NCI-H69 (cell line): ENCODE results near the gene RNASE12.
"Not testable (repeated sequence)": the region's sequence is repeated elsewhere in the genome, so short reads cannot be mapped to it uniquely, and the experiment has no call there.

Experiments
- DNase-seq: peaks from one replicate; lab custom pipeline; 2025; lab: John Stamatoyannopoulos, UW

RNASE12 gene

DNA sequence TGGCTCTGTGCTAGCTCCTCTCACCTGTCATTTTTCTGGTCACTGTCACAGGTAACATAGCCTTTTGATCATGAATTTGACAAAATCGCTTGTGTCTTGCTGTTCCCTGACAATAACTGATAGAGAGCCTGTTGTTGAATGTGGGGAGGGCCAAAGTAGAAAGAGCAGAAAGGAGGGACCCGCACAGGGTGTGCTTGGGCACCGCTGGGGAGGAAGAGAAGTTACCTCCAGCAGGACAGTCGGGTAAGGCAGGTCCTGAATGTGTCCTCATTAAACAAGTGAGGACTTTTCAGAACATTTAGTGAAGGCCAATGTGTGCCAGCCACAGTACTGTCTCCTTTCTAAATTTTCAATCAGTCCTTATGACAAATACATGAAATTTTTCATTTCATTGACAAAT is at the start of gene RNASE12:
Gene RNASE12, minus strand, starts transcription at position 142 of the 400 bp plus-strand sequence. CDS start 653 bp downstream, outside the sequence.
- no peak for DNase-seq

DNA sequence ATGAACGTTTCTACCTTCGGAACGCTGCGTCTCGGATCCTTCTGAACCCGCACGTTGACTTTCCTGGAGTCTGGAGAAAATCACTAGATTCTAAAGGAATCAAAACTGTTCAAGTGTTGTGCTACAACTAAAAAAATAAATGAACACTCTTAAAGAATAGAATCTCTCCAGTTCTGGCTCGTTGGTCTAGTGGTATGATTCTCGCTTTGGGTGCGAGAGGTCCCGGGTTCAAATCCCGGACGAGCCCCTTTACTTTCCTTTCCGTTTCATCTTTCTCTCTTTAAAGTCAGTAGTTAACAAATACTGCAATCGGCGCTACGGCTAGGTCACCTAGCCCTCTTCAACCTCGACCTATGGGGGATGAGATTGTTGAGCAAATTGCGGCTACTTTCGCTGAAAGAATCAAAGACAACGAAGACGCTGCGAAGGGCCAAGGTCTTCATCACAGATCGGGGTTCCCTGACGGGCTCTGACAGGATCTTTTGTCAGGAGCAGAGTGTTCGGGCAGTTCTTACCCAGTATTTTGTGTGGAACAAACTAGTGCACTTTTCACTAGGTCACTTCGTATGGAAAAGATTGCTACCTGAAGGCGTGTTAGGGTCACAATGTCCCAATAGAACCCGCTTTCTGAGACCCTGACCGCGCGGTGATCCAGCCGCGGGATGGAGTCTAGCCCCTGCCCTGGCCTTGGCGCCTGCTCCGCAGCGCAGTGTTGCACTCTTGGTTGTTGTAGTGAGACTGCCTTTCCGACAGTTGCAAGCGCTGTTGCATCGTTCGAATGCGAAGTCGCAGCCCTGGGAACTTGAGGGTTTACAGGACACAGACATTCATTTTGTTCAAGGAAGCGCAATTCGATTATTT is 41.9 kb upstream of the RNASE12 start:
- peak; percentile 84 for DNase-seq

- DNase-seq = no peak
These were observed 41.3 kb upstream of the RNASE12 start for GRCh38 chr14:20632448-20632830.

DNA sequence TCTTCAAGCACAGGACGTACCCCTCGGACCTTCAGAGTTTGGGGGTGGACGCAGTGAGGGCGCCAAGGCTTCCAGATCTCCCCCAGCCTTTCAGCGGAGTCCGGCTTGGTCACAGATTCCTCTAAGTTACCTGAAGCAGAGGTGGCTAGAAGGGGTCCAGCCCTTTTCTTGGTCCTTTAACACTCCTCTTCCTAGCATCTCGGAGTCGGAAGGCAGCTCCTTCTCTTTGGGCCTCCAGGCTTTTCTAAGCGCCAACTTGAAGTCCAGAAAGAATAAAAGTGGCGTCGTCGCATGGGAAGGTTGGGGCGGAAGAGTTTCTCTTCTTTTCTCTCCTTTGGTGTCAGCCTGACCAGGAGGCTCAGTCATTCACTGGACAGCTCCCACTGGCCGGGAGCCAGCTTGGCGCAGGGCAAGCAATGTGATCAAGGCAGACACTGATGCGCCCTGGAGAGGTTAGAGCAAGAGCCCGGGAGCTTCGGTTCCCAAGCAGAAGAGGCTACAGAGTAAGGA is 40.8 kb upstream of the RNASE12 start:
- DNase-seq = peak; percentile 9

DNA sequence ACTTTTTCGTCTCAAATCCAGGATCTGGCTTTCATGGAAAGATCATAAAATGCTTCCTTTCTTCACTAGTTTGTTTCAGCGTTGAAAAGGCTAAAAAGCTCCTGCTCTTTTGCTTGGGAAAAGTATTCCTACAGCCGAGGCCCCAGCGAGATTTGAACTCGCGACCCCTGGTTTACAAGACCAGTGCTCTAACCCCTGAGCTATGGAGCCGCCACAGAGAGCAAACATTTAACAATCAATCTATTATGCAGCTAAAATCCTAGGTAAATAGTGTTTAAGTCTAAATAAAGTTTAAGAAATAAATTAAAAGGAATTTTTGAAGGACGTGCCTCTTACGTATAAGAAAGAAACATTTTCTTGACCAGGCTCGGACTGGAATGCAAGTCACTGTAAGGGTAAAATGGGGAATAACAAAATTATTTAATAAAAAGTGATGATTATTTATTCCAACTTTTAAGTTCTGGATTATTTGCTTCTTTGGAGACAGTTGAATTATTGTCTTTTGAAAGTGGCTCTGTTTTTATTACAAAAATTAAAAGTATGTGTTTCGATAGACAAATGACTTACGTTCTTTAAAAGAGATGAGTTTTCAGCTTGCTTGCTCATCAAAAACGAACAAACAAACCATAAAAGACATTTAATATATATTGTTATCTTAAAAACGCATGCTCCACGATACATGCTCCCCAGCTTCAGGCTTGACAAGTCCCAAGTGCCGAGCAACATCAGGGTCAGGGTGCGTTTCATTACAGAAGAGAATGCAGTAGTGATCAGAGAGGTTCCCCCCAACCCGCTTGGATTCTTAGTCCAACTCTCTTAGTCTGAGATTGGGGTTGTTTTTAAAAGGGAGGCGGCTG is 40.1 kb upstream of the RNASE12 start:
- peak; percentile 68 for DNase-seq

GRCh38 chr14:20630340-20631022 is 39.3 kb upstream of the RNASE12 start:
- peak; percentile 70 for DNase-seq

- no peak for DNase-seq
These were observed 37.1 kb upstream of the RNASE12 start for GRCh38 chr14:20628063-20628854.

GRCh38 chr14:20627346-20628027 is 36.3 kb upstream of the RNASE12 start:
- no peak for DNase-seq

DNA sequence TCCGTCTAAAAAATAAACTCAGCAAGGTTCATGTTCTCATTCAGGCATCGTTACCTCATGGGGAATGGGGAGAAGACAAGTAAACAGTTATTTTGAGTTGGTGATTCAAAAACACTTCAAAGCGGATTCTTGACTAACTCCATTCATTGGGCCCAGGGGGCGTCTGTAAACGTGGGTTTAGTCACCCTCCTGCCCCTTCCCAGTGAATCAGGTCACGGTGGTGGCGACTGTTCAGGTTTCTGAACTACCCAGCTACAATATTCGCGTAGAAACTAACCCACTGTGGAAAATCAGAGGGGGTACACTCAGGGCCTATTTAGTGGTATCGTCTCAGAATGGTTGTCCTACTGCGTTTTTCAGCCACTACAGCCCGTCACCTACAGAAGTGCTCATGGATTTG is 35.1 kb upstream of the RNASE12 start:
- DNase-seq = no peak

DNA sequence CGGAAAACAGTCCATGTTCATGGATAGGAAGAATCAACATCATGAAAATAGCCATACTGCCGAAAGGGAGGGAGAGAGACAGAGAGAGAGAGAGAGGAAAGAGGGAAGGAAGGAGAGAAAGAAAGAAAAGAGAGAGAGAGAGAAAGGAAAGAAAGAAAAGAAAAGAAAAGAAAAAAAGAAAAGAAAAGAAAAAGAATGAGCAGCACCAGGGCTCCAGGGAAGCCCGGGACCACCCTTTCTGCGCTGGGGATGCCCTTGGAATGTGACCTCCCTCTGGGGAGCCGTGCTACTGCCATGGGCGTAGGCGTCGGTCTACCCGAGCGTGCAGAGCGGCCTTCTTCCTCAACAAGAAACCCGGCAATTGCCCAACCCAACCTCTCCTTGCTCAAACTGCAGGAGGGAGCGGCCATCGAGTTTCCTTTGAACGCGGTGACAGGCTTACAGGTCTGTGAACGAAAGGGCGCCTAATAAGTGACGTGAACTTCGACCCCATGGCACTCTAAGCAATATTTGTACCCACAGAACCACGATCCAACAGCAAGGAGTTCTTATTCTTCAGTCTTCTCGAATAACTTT is 33.4 kb upstream of the RNASE12 start:
- no peak for DNase-seq

GRCh38 chr14:20623798-20624197 is 32.6 kb upstream of the RNASE12 start:
- DNase-seq = no peak

DNA sequence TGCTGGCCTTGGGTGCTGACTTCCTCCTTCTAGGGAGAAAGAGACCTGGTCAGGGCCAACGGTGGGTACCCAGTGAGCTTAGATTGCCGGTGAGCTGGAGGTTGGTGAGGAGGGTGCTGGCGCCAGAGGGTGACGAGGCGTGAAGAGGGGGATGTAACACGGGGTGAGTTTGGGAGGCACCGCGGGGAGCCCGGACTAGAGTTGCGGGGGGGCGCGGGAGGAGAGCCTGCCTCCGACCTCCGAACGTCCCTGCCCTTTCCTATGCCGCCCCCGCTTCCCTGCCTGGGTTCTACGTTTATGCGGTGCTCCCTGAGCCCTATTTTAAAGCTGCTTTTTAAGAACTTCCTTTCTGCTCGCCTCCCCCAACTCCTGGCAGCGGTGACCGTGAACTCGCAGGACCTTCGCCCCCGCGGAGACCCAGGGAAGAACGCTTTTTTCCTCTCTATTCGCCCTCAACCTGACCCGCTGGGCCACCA is 31.7 kb upstream of the RNASE12 start:
- DNase-seq = no peak

GRCh38 chr14:20620798-20621478 is 29.8 kb upstream of the RNASE12 start:
- DNase-seq = no peak

- not testable (repeated sequence) for DNase-seq
These were observed 28.5 kb upstream of the RNASE12 start for GRCh38 chr14:20619688-20620087.

- DNase-seq = no peak
These were observed 27.1 kb upstream of the RNASE12 start for GRCh38 chr14:20618271-20618749.

DNA sequence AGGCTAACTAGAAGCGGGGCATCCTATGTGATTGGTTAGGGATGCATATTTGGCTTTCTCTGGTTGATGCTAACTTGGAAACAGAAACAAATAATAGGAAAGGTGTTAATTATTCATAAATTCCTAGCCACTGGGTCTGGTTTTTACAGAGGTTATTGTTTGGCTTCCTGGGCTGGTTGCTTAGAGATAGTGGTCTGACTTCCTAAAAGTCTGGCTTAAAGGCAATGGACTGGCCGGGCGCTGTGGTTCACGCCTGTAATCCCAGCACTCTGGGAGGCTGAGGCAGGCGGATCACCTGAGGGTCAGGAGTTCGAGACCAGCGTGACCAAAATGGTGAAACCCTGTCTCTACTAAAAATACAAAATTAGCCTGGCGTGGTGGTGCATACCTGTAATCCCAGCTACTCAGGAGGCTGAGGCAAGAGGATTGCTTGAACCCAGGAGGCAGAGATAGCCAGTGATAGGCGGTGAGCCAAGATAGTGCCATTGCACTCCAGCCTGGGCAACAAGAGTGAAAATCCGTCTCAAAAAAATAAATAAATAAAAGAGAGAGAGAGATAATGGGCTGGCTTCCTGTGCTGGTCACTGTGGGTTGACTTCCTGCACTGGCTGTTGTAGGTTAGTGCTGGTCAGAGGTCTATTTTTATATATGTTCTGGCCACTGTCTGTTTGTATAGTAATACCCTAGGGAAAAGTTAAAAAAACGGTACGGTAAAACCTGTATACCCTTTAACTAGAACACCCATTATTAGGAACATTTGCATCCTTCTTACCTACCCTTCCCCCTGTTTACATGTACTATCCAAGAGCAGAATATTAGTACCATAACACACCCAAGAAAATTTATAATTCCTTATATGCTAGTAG is 26.2 kb upstream of the RNASE12 start:
- no peak for DNase-seq

DNA sequence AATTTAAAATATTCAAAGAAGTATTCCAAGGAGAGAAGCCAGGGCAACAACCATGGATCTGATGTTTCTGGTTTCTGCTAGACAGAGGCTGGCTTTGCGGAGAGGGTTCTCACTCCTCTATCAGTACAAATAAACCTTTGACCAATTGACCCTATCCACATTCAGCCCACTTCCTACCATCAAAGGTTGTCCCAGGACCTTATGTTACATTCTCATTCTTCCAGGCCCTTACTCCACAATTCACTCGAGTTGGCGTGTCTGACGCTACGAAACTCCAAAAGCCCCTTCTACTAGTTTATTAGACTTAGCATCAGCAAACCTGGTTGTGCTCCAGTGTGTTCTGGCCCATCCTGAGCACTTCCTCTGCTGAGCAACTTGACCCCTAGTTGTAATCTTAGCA is 24.8 kb upstream of the RNASE12 start:
- no peak for DNase-seq

DNA sequence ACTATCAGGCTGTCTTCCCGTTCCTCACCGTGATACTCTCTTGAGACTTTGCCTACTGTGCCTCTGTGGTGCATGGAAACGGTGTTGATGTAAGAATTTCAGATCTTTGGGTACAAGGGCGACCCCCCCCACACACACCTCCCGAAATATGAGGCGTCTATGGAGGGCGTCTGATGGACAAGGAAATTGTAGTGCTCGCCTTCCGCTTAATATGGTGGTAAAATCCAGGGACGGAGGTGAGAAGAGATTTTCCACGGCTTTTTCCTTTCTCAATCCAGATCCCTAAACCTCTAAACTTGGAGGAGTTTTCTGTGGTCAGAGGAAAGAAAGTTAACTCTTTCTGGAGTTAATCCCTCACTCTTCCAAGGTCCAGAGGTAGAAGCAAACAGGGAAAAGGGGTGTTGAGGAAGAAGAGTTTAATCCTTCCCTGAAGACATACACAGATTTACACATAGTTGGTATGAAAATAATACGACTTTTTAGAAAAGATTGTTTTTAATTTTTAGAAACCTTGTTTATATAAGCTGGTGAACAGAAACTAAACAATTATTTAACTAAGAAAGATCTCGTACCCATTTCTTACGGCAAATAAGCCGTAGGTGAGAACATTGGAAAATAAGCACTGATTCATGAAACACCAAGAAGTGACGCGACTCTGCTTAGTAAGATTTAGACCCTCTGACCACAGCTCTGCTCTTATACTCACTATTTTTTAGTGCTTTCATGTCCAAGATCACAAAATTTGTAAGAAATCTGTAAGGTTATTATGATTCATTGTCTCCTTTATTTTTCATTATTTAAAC is 23.1 kb upstream of the RNASE12 start:
- peak; percentile 70 for DNase-seq
